WTC11 (cell line): ENCODE results near the gene BFSP2. TPM values are rescaled to one million over a fixed set of nuclear protein-coding genes. Genes with fewer than 3 reads are reported as not detected.

Experiments
- ATAC-seq: fragments of 200-7000 bp; cut with Tn5 transposase; 2 replicates; pipeline ENCODE4 v1.10.0; 2021; ENCODE audit warnings: mild to moderate bottlenecking, moderate library complexity
- CTCF ChIA-PET: fragments of 300-600 bp; sonication (Branson Sonifier 250); formaldehyde crosslinking; loops from one replicate; lab custom pipeline; 2021; ENCODE audit warnings: antibody characterized with exemption; lab: Charles Lee
- POLR2A ChIA-PET: fragments of 350-600 bp; sonication (Branson Sonifier 250); formaldehyde crosslinking; loops from one replicate; lab custom pipeline; 2021; ENCODE audit warnings: antibody characterized with exemption; lab: Charles Lee
- DNase-seq: peaks from one replicate; pipeline ENCODE4 v3.0.0; 2021; ENCODE audit warnings: low spot score
- H3K27ac Mint-ChIP-seq: 2 replicates; pipeline ENCODE4 v1.8.0; 2021; ENCODE audit warnings: mixed read lengths
- H3K27me3 Mint-ChIP-seq: 2 replicates; pipeline ENCODE4 v1.8.0; 2021; ENCODE audit warnings: low read depth, mild to moderate bottlenecking, moderate library complexity, mixed read lengths
- H3K36me3 Mint-ChIP-seq: 2 replicates; pipeline ENCODE4 v1.8.0; 2021; ENCODE audit warnings: mixed read lengths
- H3K4me1 Mint-ChIP-seq: 2 replicates; pipeline ENCODE4 v1.8.0; 2022; ENCODE audit warnings: mixed read lengths
- H3K4me3 Mint-ChIP-seq: 2 replicates; pipeline ENCODE4 v1.8.0; 2021; ENCODE audit warnings: mild to moderate bottlenecking, moderate library complexity, mixed read lengths
- H3K9me3 Mint-ChIP-seq: 2 replicates; pipeline ENCODE4 v1.8.0; 2021; ENCODE audit warnings: mixed read lengths
- AR ChIP-seq: fragments of 250-450 bp; sonication (Bioruptor Pico); IDR thresholded peaks from 2 replicates; pipeline ENCODE4 v1.9.0; 2021; ENCODE audit warnings: mild to moderate bottlenecking
- CDX4 ChIP-seq: fragments of 250-450 bp; sonication (Bioruptor Pico); IDR thresholded peaks from 2 replicates; pipeline ENCODE4 v1.9.0; 2021; ENCODE audit warnings: moderate library complexity, mild to moderate bottlenecking, inconsistent platforms, borderline replicate concordance
- CREM ChIP-seq: sonication (generic); formaldehyde crosslinking; IDR thresholded peaks from 2 replicates; pipeline ENCODE4 v1.8.1; 2022; ENCODE audit warnings: mild to moderate bottlenecking, missing genetic modification reagents, moderate library complexity
- EMX1 ChIP-seq: fragments of 250-450 bp; sonication (Bioruptor Pico); IDR thresholded peaks from 2 replicates; pipeline ENCODE4 v1.8.0; 2021; ENCODE audit warnings: mild to moderate bottlenecking
- ESRRA ChIP-seq: sonication (generic); formaldehyde crosslinking; IDR thresholded peaks from 2 replicates; pipeline ENCODE4 v1.8.1; 2022; ENCODE audit warnings: mild to moderate bottlenecking, missing genetic modification reagents, borderline replicate concordance
- ETV6 ChIP-seq: sonication (generic); formaldehyde crosslinking; IDR thresholded peaks from 2 replicates; pipeline ENCODE4 v1.8.1; 2022; ENCODE audit warnings: mild to moderate bottlenecking, missing genetic modification reagents
- FOXK1 ChIP-seq: sonication (generic); formaldehyde crosslinking; IDR thresholded peaks from 2 replicates; pipeline ENCODE4 v1.8.0; 2022; ENCODE audit warnings: mild to moderate bottlenecking, moderate library complexity, missing genetic modification reagents
- JAZF1 ChIP-seq: fragments of 250-450 bp; sonication (Bioruptor Pico); IDR thresholded peaks from 2 replicates; pipeline ENCODE4 v1.9.0; 2021; ENCODE audit warnings: moderate library complexity, mild to moderate bottlenecking, inconsistent platforms
- MYBL2 ChIP-seq: sonication (generic); formaldehyde crosslinking; IDR thresholded peaks from 2 replicates; pipeline ENCODE4 v1.8.1; 2023; ENCODE audit warnings: mild to moderate bottlenecking, moderate library complexity, missing genetic modification reagents
- NFE2L1 ChIP-seq: sonication (generic); formaldehyde crosslinking; IDR thresholded peaks from 2 replicates; pipeline ENCODE4 v1.8.1; 2023; ENCODE audit warnings: missing genetic modification reagents
- NR1H2 ChIP-seq: sonication (generic); formaldehyde crosslinking; IDR thresholded peaks from 2 replicates; pipeline ENCODE4 v1.9.0; 2021; ENCODE audit warnings: mild to moderate bottlenecking, moderate library complexity, missing genetic modification reagents
- STAT6 ChIP-seq: sonication (generic); formaldehyde crosslinking; conservative IDR thresholded peaks from 2 replicates; pipeline ENCODE4 v1.8.1; 2023; ENCODE audit warnings: mild to moderate bottlenecking, low read depth, missing genetic modification reagents, moderate library complexity
- USF2 ChIP-seq: sonication (generic); formaldehyde crosslinking; IDR thresholded peaks from 2 replicates; pipeline ENCODE4 v1.8.1; 2023; ENCODE audit warnings: mild to moderate bottlenecking, missing genetic modification reagents, moderate library complexity
- ZNF396 ChIP-seq: fragments of 250-450 bp; sonication (Bioruptor Pico); IDR thresholded peaks from 2 replicates; pipeline ENCODE4 v1.8.0; 2021; ENCODE audit warnings: mild to moderate bottlenecking, moderate library complexity, borderline replicate concordance
- total RNA-seq: library from RNA; stranded (reverse); gene quantifications from 3 replicates; pipeline ENCODE4 v1.2.3, GENCODE V29; 2021
- TF ChIP-seq, protein P1 (sequence below): sonication (generic); formaldehyde crosslinking; IDR thresholded peaks from 2 replicates; pipeline ENCODE4 v1.8.0; 2022; ENCODE audit warnings: mild to moderate bottlenecking, missing genetic modification reagents
- TF ChIP-seq, protein P2 (sequence below): sonication (generic); formaldehyde crosslinking; IDR thresholded peaks from 2 replicates; pipeline ENCODE4 v1.8.0; 2023; ENCODE audit warnings: mild to moderate bottlenecking, missing genetic modification reagents
- TF ChIP-seq, protein P3 (sequence below): sonication (generic); formaldehyde crosslinking; IDR thresholded peaks from 2 replicates; pipeline ENCODE4 v1.8.1; 2023; ENCODE audit warnings: mild to moderate bottlenecking, missing genetic modification reagents
- TF ChIP-seq, protein P4 (sequence below): sonication (generic); formaldehyde crosslinking; IDR thresholded peaks from 2 replicates; pipeline ENCODE4 v1.8.1; 2022; ENCODE audit warnings: mild to moderate bottlenecking, moderate library complexity, missing genetic modification reagents
- TF ChIP-seq, protein P5 (sequence below): sonication (generic); formaldehyde crosslinking; conservative IDR thresholded peaks from 2 replicates; pipeline ENCODE4 v1.8.1; 2022; ENCODE audit warnings: mild to moderate bottlenecking, missing genetic modification reagents

The BFSP2 gene
- total RNA-seq, 1 experiment from 2014 or later: not detected

- no peak overlapping the region for H3K27ac Mint-ChIP-seq
- H3K36me3 Mint-ChIP-seq: peaks cover 3% of the 10 kb centered on the region; the same call in 1 of the 2 replicates
- CTCF ChIA-PET: interaction anchor here (1.3 kb wide), 1 partner anchor 666 kb away, joined by 4 read pairs; no protein-coding TSS in a partner anchor
- POLR2A ChIA-PET: no interaction called here
- H3K27me3 Mint-ChIP-seq: no peaks in the 10 kb centered on the region
- DNase-seq (no peak), ATAC-seq (no peak)
- H3K4me1 Mint-ChIP-seq: no peaks in the 10 kb centered on the region
- no peaks in the 10 kb centered on the region for H3K9me3 Mint-ChIP-seq
- TF ChIP-seq NR1H2: no peak
- no peak for TF ChIP-seq USF2 (CRISPR knock-in tag)
- TF ChIP-seq FOXK1 (CRISPR knock-in tag): no peak
- no peak for TF ChIP-seq ZNF396
- no peak for TF ChIP-seq STAT6 (CRISPR knock-in tag)
- TF ChIP-seq CDX4 (CRISPR knock-in tag): no peak
- TF ChIP-seq CREM (CRISPR knock-in tag): no peak
- no peak for TF ChIP-seq EMX1 (CRISPR knock-in tag)
- no peak for TF ChIP-seq JAZF1
- TF ChIP-seq NFE2L1: no peak
- TF ChIP-seq, protein P1, sequence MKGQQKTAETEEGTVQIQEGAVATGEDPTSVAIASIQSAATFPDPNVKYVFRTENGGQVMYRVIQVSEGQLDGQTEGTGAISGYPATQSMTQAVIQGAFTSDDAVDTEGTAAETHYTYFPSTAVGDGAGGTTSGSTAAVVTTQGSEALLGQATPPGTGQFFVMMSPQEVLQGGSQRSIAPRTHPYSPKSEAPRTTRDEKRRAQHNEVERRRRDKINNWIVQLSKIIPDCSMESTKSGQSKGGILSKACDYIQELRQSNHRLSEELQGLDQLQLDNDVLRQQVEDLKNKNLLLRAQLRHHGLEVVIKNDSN: no peak
- no peak for TF ChIP-seq ESRRA (CRISPR knock-in tag)
- TF ChIP-seq, protein P2, sequence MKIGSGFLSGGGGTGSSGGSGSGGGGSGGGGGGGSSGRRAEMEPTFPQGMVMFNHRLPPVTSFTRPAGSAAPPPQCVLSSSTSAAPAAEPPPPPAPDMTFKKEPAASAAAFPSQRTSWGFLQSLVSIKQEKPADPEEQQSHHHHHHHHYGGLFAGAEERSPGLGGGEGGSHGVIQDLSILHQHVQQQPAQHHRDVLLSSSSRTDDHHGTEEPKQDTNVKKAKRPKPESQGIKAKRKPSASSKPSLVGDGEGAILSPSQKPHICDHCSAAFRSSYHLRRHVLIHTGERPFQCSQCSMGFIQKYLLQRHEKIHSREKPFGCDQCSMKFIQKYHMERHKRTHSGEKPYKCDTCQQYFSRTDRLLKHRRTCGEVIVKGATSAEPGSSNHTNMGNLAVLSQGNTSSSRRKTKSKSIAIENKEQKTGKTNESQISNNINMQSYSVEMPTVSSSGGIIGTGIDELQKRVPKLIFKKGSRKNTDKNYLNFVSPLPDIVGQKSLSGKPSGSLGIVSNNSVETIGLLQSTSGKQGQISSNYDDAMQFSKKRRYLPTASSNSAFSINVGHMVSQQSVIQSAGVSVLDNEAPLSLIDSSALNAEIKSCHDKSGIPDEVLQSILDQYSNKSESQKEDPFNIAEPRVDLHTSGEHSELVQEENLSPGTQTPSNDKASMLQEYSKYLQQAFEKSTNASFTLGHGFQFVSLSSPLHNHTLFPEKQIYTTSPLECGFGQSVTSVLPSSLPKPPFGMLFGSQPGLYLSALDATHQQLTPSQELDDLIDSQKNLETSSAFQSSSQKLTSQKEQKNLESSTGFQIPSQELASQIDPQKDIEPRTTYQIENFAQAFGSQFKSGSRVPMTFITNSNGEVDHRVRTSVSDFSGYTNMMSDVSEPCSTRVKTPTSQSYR: no peak
- TF ChIP-seq, protein P3, sequence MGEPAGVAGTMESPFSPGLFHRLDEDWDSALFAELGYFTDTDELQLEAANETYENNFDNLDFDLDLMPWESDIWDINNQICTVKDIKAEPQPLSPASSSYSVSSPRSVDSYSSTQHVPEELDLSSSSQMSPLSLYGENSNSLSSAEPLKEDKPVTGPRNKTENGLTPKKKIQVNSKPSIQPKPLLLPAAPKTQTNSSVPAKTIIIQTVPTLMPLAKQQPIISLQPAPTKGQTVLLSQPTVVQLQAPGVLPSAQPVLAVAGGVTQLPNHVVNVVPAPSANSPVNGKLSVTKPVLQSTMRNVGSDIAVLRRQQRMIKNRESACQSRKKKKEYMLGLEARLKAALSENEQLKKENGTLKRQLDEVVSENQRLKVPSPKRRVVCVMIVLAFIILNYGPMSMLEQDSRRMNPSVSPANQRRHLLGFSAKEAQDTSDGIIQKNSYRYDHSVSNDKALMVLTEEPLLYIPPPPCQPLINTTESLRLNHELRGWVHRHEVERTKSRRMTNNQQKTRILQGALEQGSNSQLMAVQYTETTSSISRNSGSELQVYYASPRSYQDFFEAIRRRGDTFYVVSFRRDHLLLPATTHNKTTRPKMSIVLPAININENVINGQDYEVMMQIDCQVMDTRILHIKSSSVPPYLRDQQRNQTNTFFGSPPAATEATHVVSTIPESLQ: no peak
- TF ChIP-seq, protein P4, sequence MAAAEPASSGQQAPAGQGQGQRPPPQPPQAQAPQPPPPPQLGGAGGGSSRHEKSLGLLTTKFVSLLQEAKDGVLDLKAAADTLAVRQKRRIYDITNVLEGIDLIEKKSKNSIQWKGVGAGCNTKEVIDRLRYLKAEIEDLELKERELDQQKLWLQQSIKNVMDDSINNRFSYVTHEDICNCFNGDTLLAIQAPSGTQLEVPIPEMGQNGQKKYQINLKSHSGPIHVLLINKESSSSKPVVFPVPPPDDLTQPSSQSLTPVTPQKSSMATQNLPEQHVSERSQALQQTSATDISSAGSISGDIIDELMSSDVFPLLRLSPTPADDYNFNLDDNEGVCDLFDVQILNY (CRISPR knock-in tag): no peak
- TF ChIP-seq AR (CRISPR knock-in tag): no peak
- no peak for TF ChIP-seq ETV6 (CRISPR knock-in tag)
- TF ChIP-seq, protein P5, sequence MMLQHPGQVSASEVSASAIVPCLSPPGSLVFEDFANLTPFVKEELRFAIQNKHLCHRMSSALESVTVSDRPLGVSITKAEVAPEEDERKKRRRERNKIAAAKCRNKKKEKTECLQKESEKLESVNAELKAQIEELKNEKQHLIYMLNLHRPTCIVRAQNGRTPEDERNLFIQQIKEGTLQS (CRISPR knock-in tag): no peak
- no peak for TF ChIP-seq MYBL2
- H3K4me3 Mint-ChIP-seq: no peak overlapping the region
Measured at GRCh38 chr3:133396906-133397305, 3.0 kb upstream of the BFSP2 start.
